BLaER1 (cell line): Measurements from ENCODE around the gene BUD31.

ENCODE experiments used
- H3K27ac ChIP-seq: shearing (Covaris generic); formaldehyde crosslinking; 2 replicates; pipeline ENCODE4 v1.8.1; 2022
- H3K27me3 ChIP-seq: shearing (Covaris generic); formaldehyde crosslinking; 2 replicates; pipeline ENCODE4 v1.8.1; 2022
- H3K36me3 ChIP-seq: shearing (Covaris generic); formaldehyde crosslinking; 2 replicates; pipeline ENCODE4 v1.8.1; 2022
- H3K4me1 ChIP-seq: shearing (Covaris generic); formaldehyde crosslinking; 2 replicates; pipeline ENCODE4 v1.8.1; 2022
- H3K4me2 ChIP-seq: shearing (Covaris generic); formaldehyde crosslinking; 2 replicates; pipeline ENCODE4 v1.8.1; 2022
- H3K4me3 ChIP-seq: shearing (Covaris generic); formaldehyde crosslinking; 2 replicates; pipeline ENCODE4 v1.8.1; 2022
- H3K9ac ChIP-seq: shearing (Covaris generic); formaldehyde crosslinking; 2 replicates; pipeline ENCODE4 v1.8.1; 2022
- H3K9me3 ChIP-seq: shearing (Covaris generic); formaldehyde crosslinking; 2 replicates; pipeline ENCODE4 v1.8.1; 2022
- H4K20me1 ChIP-seq: shearing (Covaris generic); formaldehyde crosslinking; 2 replicates; pipeline ENCODE4 v1.8.1; 2022
- Cebpa-rat ChIP-seq: shearing (Covaris generic); IDR thresholded peaks from 2 replicates; pipeline ENCODE4 v1.8.1; 2022

BUD31 gene

DNA sequence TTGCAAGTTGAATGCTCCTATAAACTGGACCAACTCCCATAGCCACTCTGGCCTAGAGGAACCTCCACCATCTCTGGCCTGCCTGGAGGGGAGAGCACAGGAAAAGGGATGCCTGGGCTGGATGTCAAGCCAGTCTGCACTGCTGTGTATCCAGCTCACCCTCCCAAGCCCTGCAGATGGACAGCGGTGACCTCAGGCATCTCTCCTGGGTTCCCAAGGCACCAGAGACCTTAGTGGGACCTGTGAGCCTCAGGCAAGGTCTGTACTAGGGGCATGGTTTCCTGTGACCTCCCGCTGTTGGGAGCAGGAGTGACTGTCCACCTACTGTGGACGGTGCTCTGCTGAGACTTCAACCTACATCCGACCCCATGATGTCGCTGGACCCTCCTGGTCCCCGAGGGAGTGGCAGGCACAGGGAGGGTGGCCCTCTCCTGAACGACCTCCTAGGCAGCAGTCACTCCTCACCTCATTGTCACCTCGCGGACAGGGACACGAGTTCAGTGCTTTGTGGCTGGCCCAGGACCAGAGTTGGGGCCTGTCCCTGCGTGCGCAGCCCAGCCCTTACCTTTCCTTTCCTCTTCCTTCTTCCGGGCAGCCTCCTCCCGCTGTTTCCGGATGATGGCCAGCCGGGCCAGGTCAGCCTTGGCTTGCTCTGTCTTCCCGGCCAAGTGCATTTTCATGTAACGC, 11.3 kb upstream of the BUD31 start:
- Histone ChIP-seq H3K27ac (no peak overlapping the region), H3K4me2 (no peak overlapping the region), H3K27me3 (no peaks in the 10 kb centered on the region), H3K9ac (peak overlapping the region; percentile 15; the same call in 1 of the 2 replicates), H3K4me3 (no peak overlapping the region), H3K36me3 (peaks cover 89% of the 10 kb centered on the region), H3K9me3 (no peaks in the 10 kb centered on the region), H4K20me1 (peaks cover 93% of the 10 kb centered on the region), H3K4me1 (peaks cover 18% of the 10 kb centered on the region)
- TF ChIP-seq Cebpa-rat: no peak

DNA sequence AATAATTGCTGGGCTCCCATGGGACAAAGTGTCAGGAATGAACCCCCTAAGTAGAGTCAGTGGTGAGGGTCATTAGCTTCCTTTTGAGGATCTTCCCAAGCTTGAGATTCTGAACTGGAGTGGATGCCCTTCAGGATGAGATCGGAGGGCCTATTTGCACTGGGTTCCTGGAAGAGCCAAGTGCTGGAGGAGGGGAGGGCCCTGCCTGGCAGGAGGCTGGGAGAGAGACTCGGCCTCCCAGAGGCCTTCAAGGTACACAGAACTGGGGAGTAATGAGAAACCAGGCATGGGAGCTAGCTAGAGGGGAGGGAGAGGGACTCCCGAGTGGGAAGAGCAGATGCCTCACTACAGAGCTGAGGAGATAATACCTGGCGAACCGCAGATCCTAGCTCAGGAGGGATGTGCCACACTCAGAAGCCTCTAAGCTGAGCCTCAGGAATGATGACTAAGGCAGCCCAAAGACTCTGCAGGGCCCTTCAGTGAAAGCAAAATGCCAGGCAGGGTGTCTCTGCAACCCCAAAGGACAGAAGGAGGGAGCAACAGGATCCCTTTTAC, 9.8 kb upstream of the BUD31 start:
- TF ChIP-seq Cebpa-rat: no peak
- H3K9ac ChIP-seq: no peak overlapping the region
- H3K36me3 ChIP-seq: peaks cover 99% of the 10 kb centered on the region
- peaks cover 96% of the 10 kb centered on the region for H4K20me1 ChIP-seq
- no peak overlapping the region for H3K4me2 ChIP-seq
- no peak overlapping the region for H3K4me3 ChIP-seq
- H3K27ac ChIP-seq: no peak overlapping the region
- H3K27me3 ChIP-seq: no peaks in the 10 kb centered on the region
- no peaks in the 10 kb centered on the region for H3K9me3 ChIP-seq
- H3K4me1 ChIP-seq: peaks cover 7% of the 10 kb centered on the region

DNA sequence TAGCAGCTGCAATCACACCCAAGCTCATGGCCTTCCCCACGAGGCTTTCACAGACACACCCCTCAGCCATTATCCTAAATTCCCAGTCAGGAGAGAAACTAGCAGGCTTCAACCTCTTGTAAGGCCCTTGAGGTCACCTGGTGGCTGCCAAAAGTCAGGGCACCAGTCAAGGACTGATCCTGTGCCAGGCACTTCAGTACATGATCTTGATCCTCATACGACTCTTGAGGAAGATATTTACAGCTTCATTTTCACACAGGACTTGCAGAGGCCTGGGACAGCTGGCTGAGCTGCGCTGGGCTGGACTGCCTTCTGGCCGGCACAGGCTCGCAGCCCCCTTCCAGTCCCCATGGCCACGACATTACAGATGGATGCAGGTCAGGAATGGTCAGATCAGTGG, 9.2 kb upstream of the BUD31 start:
- Histone ChIP-seq H3K9me3 (no peaks in the 10 kb centered on the region), H3K4me3 (no peak overlapping the region), H3K27me3 (no peaks in the 10 kb centered on the region), H3K36me3 (peaks cover 99% of the 10 kb centered on the region), H4K20me1 (peaks cover 96% of the 10 kb centered on the region), H3K4me2 (no peak overlapping the region), H3K9ac (no peak overlapping the region), H3K4me1 (peaks cover 4% of the 10 kb centered on the region; the same call in 1 of the 2 replicates), H3K27ac (no peak overlapping the region)
- no peak for TF ChIP-seq Cebpa-rat

DNA sequence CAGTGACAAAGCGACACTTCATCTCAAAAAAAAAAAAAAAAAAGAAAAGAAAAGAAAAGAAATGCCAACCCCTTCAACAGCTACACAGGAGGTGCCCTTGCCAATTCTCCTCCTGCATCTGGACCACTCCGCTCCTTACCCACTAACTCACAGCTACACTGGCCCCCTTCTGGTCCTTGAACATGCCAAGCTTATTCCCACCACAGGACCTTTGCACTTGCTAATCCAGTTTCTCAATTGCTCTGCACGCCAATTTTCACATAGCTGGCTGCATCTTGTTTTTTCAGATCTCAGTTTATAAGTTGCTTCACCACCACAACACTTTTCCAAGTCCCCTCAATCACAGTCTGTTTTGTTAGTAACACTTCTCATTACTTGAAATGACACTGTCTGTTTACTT, 5.9 kb upstream of the BUD31 start:
- TF ChIP-seq Cebpa-rat: no peak
- Histone ChIP-seq H3K9ac (no peak overlapping the region), H3K27me3 (no peaks in the 10 kb centered on the region), H3K27ac (no peak overlapping the region), H3K4me3 (no peak overlapping the region), H4K20me1 (peaks cover 98% of the 10 kb centered on the region), H3K36me3 (peaks cover 82% of the 10 kb centered on the region), H3K4me1 (peaks cover 20% of the 10 kb centered on the region), H3K4me2 (no peak overlapping the region), H3K9me3 (no peaks in the 10 kb centered on the region)

DNA sequence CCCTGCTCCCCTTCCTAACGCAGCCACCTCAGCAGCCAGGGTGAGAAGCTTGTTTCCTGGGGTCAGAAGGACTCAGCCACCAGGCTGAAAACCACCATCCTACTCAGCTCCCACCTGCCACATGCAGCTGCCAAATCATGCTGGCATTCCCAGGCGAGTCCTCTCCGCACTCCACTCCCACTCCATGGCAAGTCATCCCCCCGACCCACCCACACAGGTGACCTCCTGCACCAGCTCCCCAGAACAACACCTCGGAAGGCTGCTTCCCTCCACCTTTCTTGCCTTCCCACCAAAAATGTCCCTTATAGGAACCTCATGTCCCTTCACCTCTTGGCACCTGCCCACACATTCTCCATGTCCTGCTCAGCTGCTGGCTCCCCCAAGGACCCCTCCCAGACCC, 5.0 kb upstream of the BUD31 start:
- no peaks in the 10 kb centered on the region for H3K9me3 ChIP-seq
- peaks cover 89% of the 10 kb centered on the region for H4K20me1 ChIP-seq
- no peak overlapping the region for H3K27ac ChIP-seq
- H3K27me3 ChIP-seq: no peaks in the 10 kb centered on the region
- H3K9ac ChIP-seq: no peak overlapping the region
- H3K4me2 ChIP-seq: no peak overlapping the region
- peaks cover 73% of the 10 kb centered on the region for H3K36me3 ChIP-seq
- peaks cover 20% of the 10 kb centered on the region for H3K4me1 ChIP-seq
- H3K4me3 ChIP-seq: no peak overlapping the region
- no peak for TF ChIP-seq Cebpa-rat

DNA sequence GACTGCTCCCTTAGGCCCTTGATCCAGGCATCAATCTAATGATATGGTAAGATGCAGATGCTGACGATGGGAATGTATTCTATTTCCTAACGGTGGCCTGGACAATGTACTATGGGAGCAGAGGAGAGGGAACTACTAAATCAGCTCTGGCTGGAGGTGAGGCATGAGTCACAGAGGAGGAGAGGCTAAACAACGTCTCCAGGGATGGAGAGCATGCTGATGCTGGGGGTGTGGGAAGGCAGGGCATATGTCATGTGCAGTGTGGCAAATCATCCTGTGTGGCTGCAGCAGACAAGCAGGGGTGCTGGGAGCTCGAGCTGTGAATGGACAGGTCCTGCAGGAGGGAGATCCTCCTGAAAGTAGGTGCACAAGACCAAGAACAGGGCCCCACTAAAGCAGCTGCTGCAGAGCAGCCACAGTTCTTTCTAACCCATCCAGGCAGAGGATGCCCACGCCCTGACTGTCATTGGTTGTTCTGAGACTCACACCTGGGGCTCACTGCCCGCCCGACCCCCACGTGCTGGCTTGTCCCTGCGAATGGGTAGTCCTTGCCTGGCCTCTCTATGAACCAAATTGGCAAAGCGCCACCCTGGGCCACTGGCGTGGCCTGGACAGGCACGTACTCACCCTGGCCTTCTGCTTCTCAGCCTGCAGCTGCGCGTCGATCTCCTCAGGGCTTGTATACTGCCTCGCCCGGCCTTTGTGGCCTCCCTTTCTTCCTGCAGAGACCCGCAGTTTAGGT, 4.4 kb upstream of the BUD31 start:
- no peak overlapping the region for H3K4me2 ChIP-seq
- no peaks in the 10 kb centered on the region for H3K27me3 ChIP-seq
- H3K4me3 ChIP-seq: no peak overlapping the region
- peaks cover 20% of the 10 kb centered on the region for H3K4me1 ChIP-seq
- peaks cover 67% of the 10 kb centered on the region for H3K36me3 ChIP-seq
- TF ChIP-seq Cebpa-rat: no peak
- H4K20me1 ChIP-seq: peaks cover 87% of the 10 kb centered on the region
- H3K9ac ChIP-seq: no peak overlapping the region
- H3K27ac ChIP-seq: no peak overlapping the region
- no peaks in the 10 kb centered on the region for H3K9me3 ChIP-seq

DNA sequence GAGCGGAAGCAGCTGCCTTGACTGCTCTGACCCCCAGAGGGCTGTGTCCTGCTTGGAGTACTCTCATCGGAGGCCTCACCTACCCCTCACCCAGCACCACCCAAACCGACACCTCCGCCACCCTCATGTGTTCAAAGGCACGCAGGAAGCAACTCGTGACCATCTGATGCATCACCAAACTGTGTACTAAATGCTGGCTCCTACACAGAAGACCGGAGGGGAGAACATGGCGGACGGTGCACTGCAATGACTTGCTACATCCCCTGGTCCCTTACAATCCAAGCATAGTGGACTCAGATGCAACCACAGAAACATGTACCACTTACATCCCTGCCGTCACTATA, 3.8 kb upstream of the BUD31 start:
- peaks cover 25% of the 10 kb centered on the region for H3K4me1 ChIP-seq
- H3K4me3 ChIP-seq: no peak overlapping the region
- H3K4me2 ChIP-seq: no peak overlapping the region
- no peak for TF ChIP-seq Cebpa-rat
- no peak overlapping the region for H3K27ac ChIP-seq
- no peak overlapping the region for H3K9ac ChIP-seq
- peaks cover 62% of the 10 kb centered on the region for H3K36me3 ChIP-seq
- H4K20me1 ChIP-seq: peaks cover 87% of the 10 kb centered on the region
- no peaks in the 10 kb centered on the region for H3K9me3 ChIP-seq
- no peaks in the 10 kb centered on the region for H3K27me3 ChIP-seq

DNA sequence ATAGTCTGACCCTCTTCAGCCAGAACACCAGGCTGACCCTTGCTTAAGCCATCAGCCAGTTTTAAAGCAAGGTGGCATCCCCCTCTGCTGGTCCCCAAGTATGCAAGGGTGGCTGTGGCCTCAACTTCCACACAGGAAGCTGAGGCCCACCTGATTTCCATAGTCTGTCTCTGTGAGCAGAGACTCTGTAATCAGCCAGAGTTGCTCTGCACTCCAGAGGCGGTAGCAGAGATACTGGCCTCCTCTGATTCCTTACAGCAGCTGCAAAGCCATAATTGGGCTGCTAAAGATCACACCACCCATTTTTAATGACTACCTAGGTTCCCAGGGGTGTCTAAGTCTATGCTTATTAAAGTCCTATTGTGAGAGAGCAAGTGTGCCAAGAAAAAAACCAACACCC, 2.2 kb upstream of the BUD31 start:
- no peak overlapping the region for H3K27ac ChIP-seq
- H4K20me1 ChIP-seq: peaks cover 87% of the 10 kb centered on the region

DNA sequence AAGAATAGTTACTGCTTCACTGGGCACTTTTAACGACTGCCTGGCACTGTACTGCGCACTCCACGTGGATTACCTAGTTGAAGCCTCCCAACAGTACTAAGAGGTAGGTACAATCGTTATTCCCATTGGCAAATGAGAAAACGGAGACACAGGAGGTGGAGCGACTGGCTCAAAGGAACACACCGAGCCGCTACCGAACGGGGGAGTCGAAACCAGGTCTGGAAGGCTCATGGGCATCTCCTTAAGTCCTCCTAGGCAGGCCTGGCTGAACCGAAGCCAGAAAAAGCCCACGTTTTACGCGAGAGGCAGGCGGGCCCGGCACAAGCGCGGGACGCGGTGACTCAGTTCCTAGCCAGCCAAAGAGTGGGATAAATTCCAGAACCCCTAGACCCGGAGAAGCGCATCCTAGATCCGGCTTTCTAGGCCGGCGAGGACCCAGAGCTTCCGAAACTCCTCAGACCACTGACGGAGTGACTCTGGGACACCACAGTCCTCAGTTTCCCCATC, 844 bp upstream of the BUD31 start:
- peaks cover 36% of the 10 kb centered on the region for H3K4me1 ChIP-seq
- H3K4me2 ChIP-seq: peak overlapping the region; percentile 91
- H3K27ac ChIP-seq: peak overlapping the region; percentile 98
- peak overlapping the region; percentile 97 for H3K9ac ChIP-seq
- no peaks in the 10 kb centered on the region for H3K9me3 ChIP-seq
- no peak for TF ChIP-seq Cebpa-rat
- H3K36me3 ChIP-seq: peaks cover 62% of the 10 kb centered on the region
- H3K4me3 ChIP-seq: peak overlapping the region; percentile 93
- no peaks in the 10 kb centered on the region for H3K27me3 ChIP-seq
- H4K20me1 ChIP-seq: peaks cover 77% of the 10 kb centered on the region

More for the DNA sequence above, 2.2 kb upstream of the BUD31 start:
- Histone ChIP-seq H3K4me3 (no peak overlapping the region; the same call in 1 of the 2 replicates), H3K36me3 (peaks cover 62% of the 10 kb centered on the region), H3K4me2 (peak overlapping the region; percentile 91), H3K4me1 (peaks cover 36% of the 10 kb centered on the region), H3K9ac (peak overlapping the region; percentile 38; the same call in 1 of the 2 replicates), H3K9me3 (no peaks in the 10 kb centered on the region), H3K27me3 (no peaks in the 10 kb centered on the region)
- TF ChIP-seq Cebpa-rat: no peak

DNA sequence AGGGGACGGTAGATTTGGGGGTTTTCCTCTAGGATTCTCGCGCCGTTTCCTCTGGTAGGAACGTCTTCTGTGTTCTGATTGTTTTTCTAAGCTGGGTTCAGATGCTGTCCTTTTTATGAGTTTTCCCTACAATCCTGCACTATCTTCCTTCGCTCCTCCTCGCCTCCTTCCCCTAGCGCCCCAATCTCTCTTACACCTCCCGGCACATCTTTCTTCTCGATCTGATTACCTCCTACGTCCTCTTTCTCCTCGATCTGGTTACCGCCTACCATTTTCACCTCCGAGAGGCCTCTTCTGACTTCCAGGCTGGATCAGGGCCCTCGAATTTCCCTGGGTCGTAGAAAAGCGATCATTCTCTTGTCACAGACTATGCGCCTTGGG, 413 bp downstream of the BUD31 start:
- peaks cover 36% of the 10 kb centered on the region for H3K4me1 ChIP-seq
- H3K36me3 ChIP-seq: peaks cover 62% of the 10 kb centered on the region
- H3K4me3 ChIP-seq: peak overlapping the region; percentile 93
- H3K27ac ChIP-seq: peak overlapping the region; percentile 98
- no peaks in the 10 kb centered on the region for H3K27me3 ChIP-seq
- no peak for TF ChIP-seq Cebpa-rat
- H3K4me2 ChIP-seq: peak overlapping the region; percentile 89
- peak overlapping the region; percentile 97 for H3K9ac ChIP-seq
- H4K20me1 ChIP-seq: peaks cover 64% of the 10 kb centered on the region
- H3K9me3 ChIP-seq: no peaks in the 10 kb centered on the region
